Fibroblast of skin of right quadriceps (primary cell): ENCODE data around the gene ORM1.
"Not testable (repeated sequence)": the region's sequence is repeated elsewhere in the genome, so short reads cannot be mapped to it uniquely, and the experiment has no call there.

Experiments
- DNase-seq: peaks from one replicate; pipeline ENCODE4 v3.0.0-alpha.2; 2013

The ORM1 gene

GRCh38 chr9:114322831-114323531 lies at the start of gene ORM1:
TSS of gene ORM1 (plus strand) at chr9:114323098. CDS start at chr9:114323134, 36 bp downstream.
- not testable (repeated sequence) for DNase-seq

DNA sequence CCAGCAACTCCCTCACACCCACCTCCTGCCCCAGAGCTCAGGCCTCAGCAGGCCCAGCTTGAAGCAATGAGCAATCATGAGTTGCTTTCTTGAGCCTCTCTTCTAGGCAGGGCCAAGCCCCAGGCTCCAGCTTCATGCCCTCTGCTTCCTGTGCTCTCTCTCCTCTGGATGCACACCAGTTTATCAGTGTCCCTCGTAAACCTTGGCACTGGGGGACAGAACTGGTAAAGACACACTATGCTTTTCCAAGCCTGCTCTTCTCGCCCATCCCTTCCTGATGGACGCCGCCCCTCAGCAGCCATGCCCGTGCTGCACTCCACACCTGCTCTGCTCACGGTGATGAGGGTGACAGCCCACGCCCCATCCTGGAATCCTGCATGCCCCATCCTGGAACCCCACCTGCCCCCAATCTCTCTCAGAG lies 49.4 kb upstream of the ORM1 start:
- no peak for DNase-seq

- no peak for DNase-seq
Measured at GRCh38 chr9:114274217-114274616, 48.7 kb upstream of the ORM1 start.

DNA sequence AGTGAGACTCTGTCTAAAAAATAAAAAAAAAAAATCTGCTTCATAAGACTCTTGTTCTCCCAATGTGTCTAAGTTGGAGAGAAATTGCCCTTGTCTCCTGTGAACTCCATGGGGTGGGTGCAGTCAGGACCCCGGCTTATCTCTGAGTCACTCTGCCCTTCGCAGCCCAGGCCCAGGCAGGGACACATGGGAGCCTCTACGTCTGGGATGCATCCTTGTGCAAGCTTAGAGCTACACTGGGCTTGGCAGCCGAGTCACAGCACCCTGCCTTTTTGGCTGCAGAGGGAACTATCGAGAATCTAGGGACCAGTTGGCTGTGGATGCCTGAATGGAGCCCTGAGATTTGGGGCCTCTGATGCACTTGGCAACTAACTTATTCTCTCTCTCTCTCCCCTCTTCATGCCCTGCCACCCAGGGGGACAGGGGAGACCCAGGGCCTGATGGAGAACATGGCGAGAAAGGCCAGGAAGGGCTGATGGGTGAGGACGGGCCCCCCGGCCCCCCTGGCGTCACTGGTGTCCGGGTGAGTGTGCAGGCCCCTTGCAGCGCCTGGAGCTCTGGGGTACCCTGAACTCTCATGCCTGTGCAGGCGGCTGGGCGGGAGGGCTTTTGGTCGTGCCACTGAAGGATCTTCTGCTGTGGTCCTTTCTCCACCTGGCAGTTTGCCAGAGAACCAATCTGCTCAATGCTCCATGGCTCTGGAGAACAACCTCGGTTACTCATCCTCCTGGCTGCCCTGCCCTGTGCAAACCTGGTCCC lies 47.5 kb upstream of the ORM1 start:
- no peak for DNase-seq

DNA sequence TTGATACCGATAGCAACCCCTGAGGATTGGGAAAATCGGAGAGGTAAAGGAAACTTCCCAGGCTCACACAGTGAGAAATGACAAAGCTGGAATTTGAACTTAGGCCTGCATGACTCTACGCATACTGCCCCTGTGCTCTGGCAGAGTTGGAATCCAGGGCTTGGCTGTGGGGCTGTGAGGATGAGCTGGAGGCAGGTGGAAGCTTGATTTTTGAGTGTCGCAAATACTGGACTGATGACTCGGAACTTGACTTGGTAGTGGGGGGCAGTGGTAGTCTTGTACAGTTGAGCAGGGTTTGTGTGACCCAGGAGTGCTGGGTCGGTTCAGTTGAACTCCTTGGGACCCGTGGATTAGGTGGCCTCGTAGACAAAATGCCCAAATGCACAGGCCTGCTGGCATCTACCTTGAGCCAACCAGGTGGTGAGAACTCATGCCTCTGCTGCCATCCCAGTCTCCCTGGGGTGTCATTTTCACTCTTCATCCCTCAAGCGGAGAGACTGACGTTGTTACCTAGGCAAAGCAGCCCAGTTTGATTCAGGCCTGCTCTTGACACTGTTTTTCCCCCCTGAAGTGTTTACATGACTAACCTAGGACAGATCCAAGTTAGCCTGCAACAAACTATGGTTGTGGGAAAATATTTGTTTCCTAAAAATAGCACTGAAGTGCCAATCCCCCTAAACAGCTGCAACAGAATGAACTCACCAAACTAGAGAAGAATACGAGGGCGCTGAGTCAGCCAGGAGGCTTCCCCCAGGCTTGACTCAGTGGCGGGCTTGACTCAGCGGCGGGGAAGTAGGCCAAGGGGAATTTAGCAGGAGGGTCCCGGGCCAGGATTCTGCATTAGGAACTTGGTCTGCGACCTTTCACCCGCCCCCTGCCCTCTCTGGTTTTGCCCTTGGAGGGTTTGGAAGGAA lies 45.7 kb upstream of the ORM1 start:
- peak; percentile 97 for DNase-seq

DNA sequence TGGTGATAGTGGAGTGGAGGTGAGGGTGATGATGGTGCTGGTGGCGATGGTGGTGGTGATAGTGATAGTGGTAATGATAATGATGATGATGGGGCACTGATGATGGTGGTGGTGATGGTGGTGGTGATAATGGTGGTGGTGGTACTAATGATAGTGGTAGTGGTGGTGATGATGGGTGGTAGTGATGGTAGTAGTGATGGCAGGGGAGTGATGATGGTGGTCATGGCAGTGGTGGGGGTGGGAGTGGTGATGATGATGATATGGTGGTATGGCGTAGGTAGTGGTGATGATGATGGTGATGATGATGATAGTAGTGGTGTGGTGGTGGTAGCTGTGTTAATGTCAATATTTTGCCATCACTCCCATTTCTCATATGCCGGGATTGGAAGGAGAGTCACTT lies 44.5 kb upstream of the ORM1 start:
- no peak for DNase-seq

- peak; percentile 66 for DNase-seq
Measured at GRCh38 chr9:114278881-114279570, 43.9 kb upstream of the ORM1 start.

GRCh38 chr9:114279693-114280092 lies 43.2 kb upstream of the ORM1 start:
- DNase-seq, result no peak

DNA sequence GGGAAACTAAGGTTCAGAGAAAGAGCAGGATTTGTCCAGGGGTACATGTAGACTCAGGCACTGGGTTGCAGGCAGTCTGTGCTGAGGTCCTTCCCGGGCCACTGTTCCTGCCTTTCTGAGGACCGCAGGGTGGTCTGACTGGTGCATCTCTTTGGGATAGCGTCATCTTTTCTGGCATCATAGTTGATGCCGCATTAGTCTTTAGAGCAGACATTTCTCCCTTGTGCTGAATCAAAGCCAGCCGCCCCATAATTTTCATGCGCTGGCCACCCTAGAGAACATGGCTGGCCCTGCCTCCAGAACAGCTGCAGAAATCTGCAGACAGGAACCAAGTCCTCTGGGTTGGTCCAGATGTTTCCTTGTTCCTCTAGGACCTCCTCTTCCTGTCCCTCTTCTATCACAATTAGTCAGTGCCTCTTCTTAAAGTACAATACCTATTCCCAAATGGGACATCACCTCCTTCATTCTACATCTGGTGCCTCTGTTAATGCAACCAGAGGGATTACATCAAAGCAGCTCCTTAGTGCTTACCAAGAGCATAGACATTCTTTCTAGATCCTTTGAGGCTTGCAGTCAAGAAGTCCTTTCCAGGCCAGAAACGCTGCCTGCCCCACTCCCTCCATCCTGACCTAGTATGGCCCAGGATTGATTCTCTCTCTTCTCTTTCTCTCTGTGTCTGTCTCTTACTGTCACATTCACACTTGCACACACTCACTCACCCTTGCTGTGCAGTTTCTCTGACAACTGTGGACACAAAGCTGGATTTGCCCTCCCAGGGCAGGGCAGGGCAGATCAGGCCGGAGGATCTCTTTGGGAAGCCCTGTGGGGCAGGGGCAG lies 42.0 kb upstream of the ORM1 start:
- DNase-seq, result peak; percentile 84

DNA sequence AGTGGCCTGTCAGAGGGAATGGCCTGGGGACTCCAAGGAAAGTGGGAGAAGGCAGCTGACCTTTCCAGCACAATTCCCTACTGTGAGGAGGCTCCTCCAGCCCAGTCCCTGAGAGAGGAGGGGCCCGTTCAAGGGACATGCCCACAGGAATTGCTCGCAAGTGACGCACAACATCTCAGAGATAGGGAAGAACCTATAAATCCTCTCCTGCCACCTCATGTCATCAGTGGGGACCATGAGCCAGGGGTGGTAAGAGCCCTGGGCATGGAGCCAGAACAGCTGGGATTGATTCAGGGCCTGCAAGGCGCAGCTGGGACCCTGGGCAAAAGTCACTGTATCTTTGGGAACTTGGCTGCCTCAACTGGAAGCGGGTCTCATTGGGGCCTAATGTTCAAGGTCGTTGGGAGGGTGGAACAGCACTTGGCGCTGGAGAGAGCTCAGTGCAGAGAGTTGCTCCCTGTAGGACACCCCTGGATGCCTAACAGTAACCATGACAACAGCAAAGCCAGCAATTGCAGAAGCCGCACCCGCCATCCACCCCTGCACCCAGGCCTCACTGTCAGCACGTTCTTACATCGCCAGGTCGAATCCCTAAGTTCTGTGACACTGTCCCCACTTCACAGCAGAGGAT lies 41.3 kb upstream of the ORM1 start:
- DNase-seq, result peak; percentile 94

DNA sequence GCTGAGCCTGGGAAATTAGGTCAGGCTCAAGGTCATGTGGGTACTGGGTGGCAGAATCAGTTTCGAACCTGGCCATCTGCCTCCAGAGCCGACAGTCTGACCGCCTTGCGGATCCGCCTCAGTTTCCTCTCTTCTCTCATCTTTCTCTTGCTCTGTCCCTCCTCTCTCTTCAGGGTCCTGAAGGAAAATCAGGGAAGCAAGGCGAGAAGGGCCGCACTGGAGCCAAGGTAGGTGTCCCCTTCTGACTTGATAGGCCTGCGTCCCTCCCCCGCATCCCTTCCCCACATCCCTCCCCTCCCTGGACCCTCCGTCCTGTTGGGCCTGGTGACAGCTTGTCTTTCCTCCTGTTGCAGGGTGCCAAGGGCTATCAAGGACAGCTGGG lies 40.8 kb upstream of the ORM1 start:
- no peak for DNase-seq

- DNase-seq, result no peak
Measured at GRCh38 chr9:114282507-114282906, 40.4 kb upstream of the ORM1 start.

GRCh38 chr9:114282926-114283325 lies 40.0 kb upstream of the ORM1 start:
- peak; percentile 96 for DNase-seq

DNA sequence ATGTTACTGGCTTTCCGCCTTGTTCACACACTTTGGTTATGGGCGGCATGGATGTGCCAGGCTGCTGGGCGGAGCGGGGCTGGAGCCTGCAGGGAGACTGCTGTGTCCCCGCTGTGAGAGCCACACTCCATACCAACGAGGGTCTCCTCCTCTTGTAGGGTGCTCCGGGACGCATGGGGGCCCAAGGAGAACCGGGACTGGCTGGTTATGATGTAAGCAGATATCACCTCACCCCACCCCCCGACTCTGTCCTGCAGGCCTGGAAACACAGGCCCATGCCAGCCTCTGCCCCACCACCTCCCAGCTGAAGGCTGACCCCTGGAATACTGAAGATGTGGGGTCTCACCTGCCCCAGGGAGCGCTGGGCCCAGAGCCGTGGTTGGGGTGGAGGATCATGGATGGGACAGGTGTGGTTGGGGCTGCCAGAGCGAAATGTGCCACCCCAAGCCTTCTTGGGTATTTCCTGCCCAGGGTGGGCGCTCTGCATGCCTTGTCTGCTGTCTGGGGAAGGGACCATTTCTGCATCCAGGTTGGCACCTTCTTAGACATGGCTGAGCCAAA lies 39.3 kb upstream of the ORM1 start:
- no peak for DNase-seq

DNA sequence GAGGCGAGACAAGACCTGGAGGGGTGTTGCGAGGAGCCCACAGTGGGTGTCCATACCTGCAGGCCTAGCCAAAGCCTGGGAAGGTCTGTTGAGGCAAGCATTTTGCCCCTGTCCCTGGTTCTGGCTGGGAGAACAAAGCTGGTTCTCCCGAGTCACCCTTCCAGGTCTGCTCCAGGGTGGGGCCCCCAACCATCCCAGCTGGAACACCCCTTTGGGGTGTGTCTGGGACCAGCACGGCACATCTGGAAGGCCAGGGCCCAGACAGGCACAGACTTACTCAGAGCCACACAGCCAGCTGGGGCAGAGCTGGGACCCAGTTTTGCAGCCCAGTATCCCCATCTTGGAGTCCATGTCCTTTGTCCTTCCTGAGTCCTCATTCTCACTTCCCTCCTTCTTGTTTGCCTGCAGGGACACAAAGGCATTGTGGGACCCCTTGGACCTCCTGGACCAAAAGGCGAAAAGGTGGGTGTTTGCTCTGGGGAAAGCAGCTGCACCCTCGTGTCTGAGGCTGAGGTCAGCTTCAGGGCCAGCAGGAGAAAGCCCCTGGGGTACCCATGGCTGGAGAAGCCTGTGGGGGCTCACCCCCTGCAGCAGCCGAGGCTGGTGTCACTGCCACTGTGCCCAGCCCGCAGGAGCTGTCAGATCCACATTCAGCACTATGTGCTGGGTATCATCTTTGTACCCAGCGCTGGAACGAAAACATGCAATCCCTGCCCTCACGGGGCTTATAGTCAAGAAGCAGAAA lies 38.4 kb upstream of the ORM1 start:
- DNase-seq, result no peak

- DNase-seq, result peak; percentile 95
Measured at GRCh38 chr9:114285166-114285867, 37.6 kb upstream of the ORM1 start.

GRCh38 chr9:114286146-114286679 lies 36.7 kb upstream of the ORM1 start:
- no peak for DNase-seq

GRCh38 chr9:114287001-114287762 lies 35.7 kb upstream of the ORM1 start:
- peak; percentile 34 for DNase-seq
